HG02678 (cell line): ENCODE results near the gene CAMSAP1.

Source experiments
- ATAC-seq: cut with Tn5 transposase; IDR thresholded peaks from one replicate; pipeline ENCODE4 v1.9.1; 2021; ENCODE audit warnings: mild to moderate bottlenecking, moderate library complexity; ENCODE audit not compliant: unreplicated experiment

CAMSAP1 gene

DNA sequence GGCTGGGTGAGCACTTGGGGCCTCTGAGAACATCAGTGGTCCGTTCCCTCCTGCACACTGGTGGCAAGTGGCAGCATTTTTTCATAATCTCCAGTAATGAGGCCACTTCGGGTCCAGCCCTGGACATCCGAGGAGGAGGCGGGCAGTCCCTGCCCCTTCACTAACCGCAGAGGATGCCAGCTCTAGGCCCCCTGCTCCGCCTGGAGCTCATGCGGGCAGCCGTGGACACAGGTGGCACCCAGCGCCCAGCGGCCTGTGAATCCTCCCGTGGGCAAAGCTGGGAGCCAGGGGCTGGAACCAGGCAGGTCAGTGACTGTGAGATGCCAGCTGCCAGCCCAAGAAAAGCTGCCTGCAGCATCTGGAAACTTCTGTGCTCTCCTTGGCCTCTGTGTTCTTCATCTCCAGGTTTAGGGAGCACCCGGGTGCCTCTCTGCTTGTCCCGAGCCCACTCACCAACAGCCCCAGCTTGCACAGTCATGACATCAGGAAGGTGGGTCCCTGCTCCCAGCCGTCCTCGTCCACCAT lies 112.9 kb downstream of the CAMSAP1 start:
- ATAC-seq, result no peak

GRCh38 chr9:135794057-135794335 lies 113.3 kb downstream of the CAMSAP1 start:
- ATAC-seq, result no peak

- no peak for ATAC-seq
Observed at GRCh38 chr9:135793221-135794056, 113.9 kb downstream of the CAMSAP1 start.

GRCh38 chr9:135792268-135793128 lies 114.8 kb downstream of the CAMSAP1 start:
- ATAC-seq, result no peak

GRCh38 chr9:135791431-135792267 lies 115.7 kb downstream of the CAMSAP1 start:
- ATAC-seq, result no peak

DNA sequence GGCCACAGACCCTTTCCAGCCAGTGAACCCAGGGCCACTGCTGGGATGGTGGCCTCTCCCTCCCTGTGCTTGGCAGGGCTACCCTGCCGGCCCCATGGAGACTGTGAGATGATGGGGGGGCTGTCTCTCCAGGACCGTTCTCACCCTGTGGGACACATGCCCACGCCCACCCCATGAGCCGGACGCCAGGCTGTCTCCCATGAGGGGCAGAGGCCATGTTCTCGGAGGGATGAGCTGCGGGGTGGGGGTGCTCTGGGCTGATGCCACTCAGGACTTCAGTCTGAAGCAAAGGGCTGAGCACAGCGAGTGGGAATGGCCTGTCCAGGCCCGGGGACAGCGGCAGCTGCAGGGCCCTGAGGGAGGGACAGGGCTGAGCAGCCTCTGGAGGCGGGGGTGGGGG lies 116.5 kb downstream of the CAMSAP1 start:
- no peak for ATAC-seq

DNA sequence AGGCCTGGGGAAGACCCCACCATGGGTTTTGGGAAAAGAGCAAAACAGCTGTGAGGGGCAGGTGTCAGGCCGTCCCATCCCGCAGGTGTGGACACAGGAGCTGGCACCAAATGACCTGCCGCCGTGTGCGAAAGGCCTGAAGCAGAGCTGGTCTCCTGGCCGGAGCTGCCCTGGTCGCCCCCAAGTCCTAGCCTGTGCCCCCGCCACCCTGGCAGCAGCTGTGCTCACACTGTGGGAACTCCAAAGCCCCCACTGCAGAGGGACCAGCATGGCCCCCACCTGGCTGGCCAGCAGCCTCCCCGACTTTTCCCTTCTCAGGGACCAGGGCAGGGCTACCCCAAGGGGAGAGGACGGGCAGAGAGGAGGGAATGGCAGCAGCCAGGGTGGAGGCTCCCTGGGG lies 117.0 kb downstream of the CAMSAP1 start:
- ATAC-seq, result no peak

DNA sequence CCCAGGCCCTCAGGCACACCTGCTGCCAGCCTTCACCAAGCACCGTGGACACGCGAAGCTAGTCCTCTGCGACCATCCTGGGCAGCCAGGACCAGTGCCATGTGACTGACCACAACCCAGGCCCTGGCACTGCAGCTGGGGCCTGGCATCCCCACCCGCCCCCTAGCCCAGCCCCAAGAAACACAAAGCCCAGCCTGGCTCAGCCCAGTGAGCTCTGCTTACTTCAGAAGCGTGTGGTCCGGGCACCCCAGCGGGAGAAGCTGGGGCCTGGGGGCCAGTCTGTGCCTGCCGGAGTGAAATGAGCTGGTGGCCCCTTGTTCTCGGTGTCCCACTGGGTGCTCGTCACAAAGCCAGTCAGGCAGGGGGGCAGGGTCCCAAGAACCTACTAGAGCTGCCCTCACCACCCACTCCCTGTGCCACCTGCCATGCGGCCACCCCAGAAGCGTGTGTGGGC lies 117.5 kb downstream of the CAMSAP1 start:
- no peak for ATAC-seq

DNA sequence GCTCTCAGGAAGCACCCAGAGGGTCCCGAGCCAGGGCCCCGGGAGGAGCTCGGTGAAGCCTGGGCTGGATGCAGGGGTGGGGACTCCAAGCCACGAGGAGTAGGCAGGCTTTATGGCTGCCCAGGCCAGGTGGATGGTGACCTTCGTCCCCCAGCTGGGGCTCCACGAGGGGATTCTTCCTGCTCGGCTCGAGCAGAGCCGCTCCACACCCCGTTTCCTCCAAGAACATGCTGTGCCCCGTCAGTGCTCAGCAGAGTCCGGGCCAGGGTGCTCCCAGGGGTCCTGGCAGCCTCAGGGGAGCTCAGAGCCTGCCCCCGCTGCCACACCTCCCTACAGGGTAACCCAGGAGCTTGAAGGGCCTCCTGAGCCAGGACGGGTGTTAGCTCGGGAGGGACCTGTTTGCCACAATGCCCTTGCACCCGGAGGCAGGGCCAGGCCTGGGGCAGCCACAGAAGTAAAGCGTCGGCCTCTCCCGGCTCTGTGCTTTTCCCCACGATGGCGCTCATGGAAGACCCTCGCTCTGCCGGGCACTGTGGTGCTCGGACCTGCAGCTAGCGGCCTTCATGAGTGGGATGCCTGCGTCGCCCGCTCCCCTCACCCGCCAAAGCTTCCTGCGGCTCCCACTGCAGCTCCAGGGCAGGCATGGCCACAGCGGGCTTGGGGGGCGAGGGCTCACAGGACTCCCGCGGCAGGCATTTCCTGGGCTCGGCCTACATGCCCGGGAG lies 118.6 kb downstream of the CAMSAP1 start:
- ATAC-seq, result no peak

DNA sequence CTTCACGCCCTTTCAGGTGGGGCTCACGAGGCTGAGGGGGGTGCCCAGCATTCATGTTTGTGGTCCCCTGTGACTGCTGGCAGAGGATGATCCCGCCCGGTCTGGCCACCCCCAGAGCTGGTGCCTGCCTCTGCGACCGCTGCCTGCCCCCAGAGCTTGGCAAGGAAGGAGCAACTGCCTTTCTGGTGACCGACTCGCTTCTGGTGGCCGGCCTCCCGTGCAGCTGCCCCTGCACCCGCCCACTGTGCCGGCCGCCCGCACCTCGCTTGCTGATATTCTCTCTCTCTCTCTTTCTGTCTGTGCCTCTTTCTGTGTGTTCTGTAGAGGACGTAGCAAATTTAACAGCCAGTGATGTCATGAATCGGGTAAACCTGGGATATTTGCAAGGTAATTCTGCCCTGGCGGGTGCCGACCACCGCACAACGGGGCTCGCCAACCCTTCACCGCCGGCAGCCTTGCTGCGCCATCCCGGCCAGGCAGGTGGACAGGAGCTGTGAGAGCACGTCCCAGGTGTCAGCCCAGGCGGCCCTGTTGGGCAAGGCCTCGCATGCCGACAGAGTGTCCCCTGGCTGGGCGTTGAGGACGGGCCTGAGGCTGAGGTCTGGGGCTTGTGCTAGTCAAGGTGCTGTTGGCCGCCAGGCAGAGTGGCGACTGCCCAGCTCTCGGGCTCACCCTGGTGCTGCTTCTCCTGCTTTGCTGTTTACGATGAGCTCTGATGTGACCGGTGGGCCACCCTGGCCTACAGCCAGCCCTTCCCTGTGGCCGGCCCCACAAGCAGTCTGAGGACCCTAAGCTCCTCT lies 119.4 kb downstream of the CAMSAP1 start:
- ATAC-seq, result no peak

GRCh38 chr9:135787317-135787716 lies 120.0 kb downstream of the CAMSAP1 start:
- ATAC-seq, result no peak

DNA sequence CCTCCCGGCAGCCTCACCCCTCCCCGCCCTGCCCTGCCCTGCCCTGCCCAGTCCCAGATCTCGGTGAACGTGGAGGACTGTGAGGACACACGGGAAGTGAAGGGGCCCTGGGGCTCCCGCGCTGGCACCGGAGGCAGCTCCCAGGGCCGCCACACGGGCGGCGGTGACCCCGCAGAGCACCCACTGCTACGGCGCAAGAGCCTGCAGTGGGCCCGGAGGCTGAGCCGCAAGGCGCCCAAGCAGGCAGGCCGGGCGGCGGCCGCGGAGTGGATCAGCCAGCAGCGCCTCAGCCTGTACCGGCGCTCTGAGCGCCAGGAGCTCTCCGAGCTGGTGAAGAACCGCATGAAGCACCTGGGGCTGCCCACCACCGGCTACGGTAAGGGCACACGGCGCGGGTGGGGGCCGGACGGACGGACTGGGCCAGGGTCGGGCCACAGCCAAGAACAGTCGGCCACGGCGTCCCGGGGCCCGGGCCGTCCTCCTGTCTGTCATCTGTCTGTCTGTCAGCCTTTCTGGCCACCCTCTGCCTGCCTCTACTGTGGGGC lies 121.1 kb downstream of the CAMSAP1 start:
- no peak for ATAC-seq

GRCh38 chr9:135785013-135785575 lies 122.3 kb downstream of the CAMSAP1 start:
- ATAC-seq, result no peak

DNA sequence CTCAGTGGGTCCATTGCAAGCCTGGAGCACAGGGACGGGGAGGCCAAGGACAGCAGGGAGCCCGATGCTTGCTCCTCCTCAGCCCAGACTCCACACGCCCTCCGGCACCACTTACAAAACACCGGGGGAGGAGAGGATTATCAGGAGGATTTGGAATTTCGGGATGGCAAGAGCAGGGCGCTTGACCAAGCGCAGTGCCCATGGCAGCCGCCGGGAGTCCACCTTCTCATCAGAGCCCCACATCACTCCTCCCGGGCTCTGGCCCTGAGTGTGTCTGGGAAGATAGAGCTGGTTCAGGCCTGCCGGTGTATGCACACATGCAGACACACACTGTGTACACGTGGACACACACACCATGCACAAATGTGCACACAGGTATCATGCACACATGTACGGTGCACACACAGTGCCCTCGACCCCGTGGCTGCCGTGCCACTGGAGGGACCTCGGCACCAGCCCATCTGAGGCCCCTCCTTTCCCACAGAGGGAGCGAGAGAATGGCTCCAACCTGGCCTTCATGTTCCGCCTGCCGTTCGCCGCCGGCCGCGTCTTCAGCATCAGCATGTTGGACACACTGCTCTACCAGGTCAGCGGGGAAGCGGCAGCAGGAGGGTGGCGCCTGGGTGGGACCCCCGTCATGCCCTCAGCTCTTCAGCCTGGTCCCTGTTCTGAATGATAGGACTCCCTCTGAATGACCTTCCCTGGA lies 123.7 kb downstream of the CAMSAP1 start:
- ATAC-seq, result no peak

GRCh38 chr9:135782946-135783345 lies 124.4 kb downstream of the CAMSAP1 start:
- ATAC-seq, result no peak

DNA sequence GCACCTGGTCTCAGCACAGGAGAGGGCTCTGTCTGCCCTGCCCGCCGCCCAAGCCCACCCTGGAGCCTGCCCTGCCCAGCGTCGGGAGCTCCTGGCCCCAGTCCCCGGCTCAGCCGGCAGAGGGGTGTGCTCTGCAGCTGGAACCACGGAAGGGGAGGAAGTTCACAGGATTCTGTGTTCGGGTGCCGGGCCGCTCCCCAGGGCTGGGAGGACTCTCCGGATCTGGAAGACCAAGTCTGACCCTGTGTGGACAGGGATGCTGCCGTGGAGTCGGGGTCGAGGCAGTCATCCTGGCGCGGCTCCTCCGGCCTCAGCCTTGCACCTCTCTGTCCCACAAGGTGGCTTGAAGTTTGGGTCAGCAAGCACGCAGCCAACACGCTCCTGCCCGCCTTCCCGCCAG lies 126.7 kb downstream of the CAMSAP1 start:
- ATAC-seq, result no peak

GRCh38 chr9:135780086-135780485 lies 127.3 kb downstream of the CAMSAP1 start:
- no peak for ATAC-seq

DNA sequence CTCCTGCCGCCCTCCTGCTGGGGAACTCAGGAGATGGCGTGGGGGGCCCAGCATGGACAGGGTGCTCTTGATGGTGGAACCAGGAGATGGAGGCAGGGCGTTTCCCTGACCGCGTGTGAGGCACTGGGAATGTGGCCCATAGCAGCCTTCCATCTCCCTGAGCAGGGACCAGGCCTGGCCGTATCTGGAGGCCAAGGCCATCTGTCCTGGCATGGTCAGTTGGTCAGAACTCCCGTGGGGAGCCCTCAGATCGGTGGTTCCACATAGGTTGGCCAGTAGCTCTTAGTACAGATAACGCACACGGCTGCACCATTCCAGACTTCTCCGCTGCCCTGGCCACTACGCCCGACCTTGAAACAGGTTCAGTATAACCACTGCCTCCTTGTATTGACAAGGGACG lies 127.8 kb downstream of the CAMSAP1 start:
- ATAC-seq, result no peak
